Epithelial cell of proximal tubule (primary cell): Measurements from ENCODE around the gene LRRC46. TPM values are rescaled to one million over a fixed set of nuclear protein-coding genes. Genes with fewer than 3 reads are reported as not detected.

Source experiments
- DNase-seq: peaks from one replicate; pipeline ENCODE4 v3.0.0-alpha.2; 2011; ENCODE audit warnings: low read depth
- H3K4me3 ChIP-seq: 2 replicates; pipeline ENCODE4 v1.5.1; 2011; ENCODE audit warnings: low read depth, mild to moderate bottlenecking, low read length
- CTCF ChIP-seq: conservative IDR thresholded peaks from 2 replicates; pipeline ENCODE4 v1.5.1; 2012; ENCODE audit warnings: low read depth, mild to moderate bottlenecking, low read length
- total RNA-seq: library from RNA; depleted of rRNA; stranded (reverse); fragments of >200 nt; gene quantifications from 2 replicates; pipeline ENCODE4 v1.2.3, GENCODE V29; 2015

Gene LRRC46
- total RNA-seq, 1 donor from 2014 or later, result not detected

- no peak overlapping the region for H3K4me3 ChIP-seq
- TF ChIP-seq CTCF, result no peak
- no peak for DNase-seq
These were observed 38.6 kb downstream of the LRRC46 start for GRCh38 chr17:47870056-47870455.

- no peak overlapping the region for H3K4me3 ChIP-seq
- DNase-seq, result no peak
- TF ChIP-seq CTCF, result no peak
These were observed 39.6 kb downstream of the LRRC46 start for GRCh38 chr17:47871048-47871447.

- DNase-seq, result no peak
- TF ChIP-seq CTCF, result no peak
- no peak overlapping the region for H3K4me3 ChIP-seq
These were observed 40.7 kb downstream of the LRRC46 start for GRCh38 chr17:47872019-47872650.

- no peak for DNase-seq
- no peak overlapping the region for H3K4me3 ChIP-seq
- no peak for TF ChIP-seq CTCF
These were observed 41.2 kb downstream of the LRRC46 start for GRCh38 chr17:47872651-47873161.

- no peak for TF ChIP-seq CTCF
- no peak for DNase-seq
- H3K4me3 ChIP-seq, result no peak overlapping the region
These were observed 42.0 kb downstream of the LRRC46 start for GRCh38 chr17:47873200-47874090.

GRCh38 chr17:47875011-47875985 is 43.8 kb downstream of the LRRC46 start:
- H3K4me3 ChIP-seq, result no peak overlapping the region
- TF ChIP-seq CTCF, result no peak
- no peak for DNase-seq
